K562 (cell line): Measurements from ENCODE around the gene PREP. TPM values are rescaled to one million over a fixed set of nuclear protein-coding genes. Genes with fewer than 3 reads are reported as not detected.
"Not testable (repeated sequence)": the region's sequence is repeated elsewhere in the genome, so short reads cannot be mapped to it uniquely, and the experiment has no call there.

Experiments used
- ATAC-seq: fragments of 200-7000 bp; cut with Tn5 transposase; 3 replicates; pipeline ENCODE4 v1.9.1; 2020; ENCODE audit warnings: moderate library complexity
- BruUV-seq: library from RNA; stranded (reverse); fragments of 400-500 nt; replicated peaks from 2 replicates; lab custom pipeline; 2021; lab: Mats Ljungman, UMichigan
- CTCF ChIA-PET: fragments of 300-600 bp; formaldehyde crosslinking; extraction: SDS; loops from one replicate; lab custom pipeline; 2021; ENCODE audit warnings: low intra/inter-chr PET ratio; lab: Yijun Ruan, JAX
- POLR2A ChIA-PET: fragments of 300-600, 350-650 bp; sonication (Branson Sonifier 250); formaldehyde crosslinking; extraction: SDS; loops from one replicate; lab custom pipeline; 2021; ENCODE audit warnings: antibody characterized with exemption, inconsistent platforms; lab: Yijun Ruan, JAX
- DNase-seq, 4 experiments: peaks; one replicate each; pipeline versions ENCODE4 v3.0.0 to v3.0.0-alpha.2; 2011 to 2018; ENCODE audit warnings: low spot score in 3 of 4, mixed read lengths in 3 of 4; ENCODE audit errors: extremely low read depth in 1 of 4
- FAIRE-seq: peaks from 2 replicates; lab custom pipeline; 2011; peaks lifted over from hg19 to GRCh38; lab: Jason Lieb, UNC
- H2AFZ ChIP-seq: 2 replicates; pipeline ENCODE4 v1.6.0; 2011; ENCODE audit warnings: low read depth, low read length, control low read depth, inconsistent platforms
- H3K27ac ChIP-seq: fragments of 200-600 bp; 3 replicates; pipeline ENCODE4 v1.8.0; 2011; ENCODE audit warnings: low read depth, mild to moderate bottlenecking, control low read depth, inconsistent platforms, low read length, moderate library complexity, mixed read lengths; ENCODE audit errors: extremely low read depth
- H3K27me3 ChIP-seq, 2 experiments: fragments of 300-600 bp in 1 of 2; 2 replicates in 1 of 2; 3 replicates in 1 of 2; pipeline versions ENCODE4 v1.6.0 to v1.8.0; 2011; ENCODE audit warnings: inconsistent platforms in 2 of 2, low read length in 2 of 2, mild to moderate bottlenecking in 1 of 2, mixed read lengths in 1 of 2, moderate library complexity in 1 of 2; ENCODE audit not compliant: control insufficient read depth in 2 of 2, insufficient read depth in 2 of 2
- H3K36me3 ChIP-seq: fragments of 300-600 bp; 3 replicates; pipeline ENCODE4 v1.8.0; 2011; ENCODE audit warnings: mild to moderate bottlenecking, low read length, inconsistent platforms; ENCODE audit not compliant: control insufficient read depth, insufficient read depth
- H3K4me1 ChIP-seq, 2 experiments: fragments of 200-600 bp in 1 of 2; replicated peaks in 1 of 2; 2 replicates in 1 of 2; 3 replicates in 1 of 2; pipeline versions ENCODE4 v1.5.1 to v1.8.0; 2011; ENCODE audit warnings: inconsistent platforms in 2 of 2, low read length in 2 of 2, mild to moderate bottlenecking in 1 of 2, mixed read lengths in 1 of 2, moderate library complexity in 1 of 2; ENCODE audit not compliant: control insufficient read depth in 2 of 2, insufficient read depth in 2 of 2
- H3K4me2 ChIP-seq: 2 replicates; pipeline ENCODE4 v1.6.1; 2011; ENCODE audit warnings: low read length, control low read depth, inconsistent platforms, mixed read lengths; ENCODE audit not compliant: insufficient read depth
- H3K4me3 ChIP-seq: fragments of 200-600 bp; sonication (generic), shearing (Covaris generic); 2 replicates; pipeline ENCODE4 v1.5.1; 2016; ENCODE audit warnings: control low read depth, inconsistent platforms
- H3K79me2 ChIP-seq: fragments of 200-600 bp; 3 replicates; pipeline ENCODE4 v1.8.0; 2011; ENCODE audit warnings: low read length, inconsistent platforms; ENCODE audit not compliant: control insufficient read depth, insufficient read depth
- H3K9ac ChIP-seq, 2 experiments: 2 replicates each; pipeline versions ENCODE4 v1.6.0 to v1.6.1; 2011; ENCODE audit warnings: low read depth in 2 of 2, low read length in 2 of 2, control low read depth in 1 of 2, inconsistent platforms in 1 of 2, mild to moderate bottlenecking in 1 of 2, mixed read lengths in 1 of 2; ENCODE audit not compliant: insufficient read depth in 1 of 2
- H3K9me1 ChIP-seq: one replicate; pipeline ENCODE4 v1.6.0; 2011; ENCODE audit warnings: inconsistent platforms, mild to moderate bottlenecking, low read length, moderate library complexity; ENCODE audit not compliant: control insufficient read depth, insufficient read depth
- H3K9me3 ChIP-seq: replicated peaks from 2 replicates; pipeline ENCODE4 v1.5.1; 2011; ENCODE audit warnings: low read depth, low read length, inconsistent platforms; ENCODE audit not compliant: control insufficient read depth, insufficient read depth
- H4K20me1 ChIP-seq: replicated peaks from 2 replicates; pipeline ENCODE4 v1.6.1; 2011; ENCODE audit warnings: low read length, inconsistent platforms, mixed read lengths; ENCODE audit not compliant: control insufficient read depth, insufficient read depth
- CBX1 ChIP-seq: sonication (generic); IDR thresholded peaks from 2 replicates; pipeline ENCODE4 v1.6.1; 2016; ENCODE audit warnings: antibody characterized with exemption, low read depth, mild to moderate bottlenecking
- CHD4 ChIP-seq: fragments of 200-600 bp; sonication (generic); IDR thresholded peaks from 3 replicates; pipeline ENCODE4 v1.6.1; 2012; ENCODE audit warnings: low read depth, mild to moderate bottlenecking, mixed read lengths, low read length, inconsistent platforms; ENCODE audit not compliant: insufficient read depth, insufficient replicate concordance, poor library complexity, severe bottlenecking
- EZH2 ChIP-seq: IDR thresholded peaks from 2 replicates; pipeline ENCODE4 v1.6.1; 2012; ENCODE audit warnings: low read depth, mild to moderate bottlenecking, inconsistent platforms, low read length, borderline replicate concordance
- FIP1L1 ChIP-seq: fragments of 200-400 bp; formaldehyde crosslinking; IDR thresholded peaks from 2 replicates; pipeline ENCODE4 v1.6.1; 2018; ENCODE audit warnings: mild to moderate bottlenecking, low read depth, low read length; ENCODE audit not compliant: poor library complexity, severe bottlenecking
- HMGN3 ChIP-seq: IDR thresholded peaks from 2 replicates; pipeline ENCODE4 v1.6.1; 2011; ENCODE audit warnings: borderline replicate concordance, low read depth, mild to moderate bottlenecking, mixed read lengths, low read length; ENCODE audit not compliant: insufficient read length; ENCODE audit errors: extremely low read depth
- NEUROD1 ChIP-seq: fragments of 150-350 bp; IDR thresholded peaks from 2 replicates; pipeline ENCODE4 v1.6.1; 2014; ENCODE audit warnings: borderline replicate concordance, low read length, low read depth; ENCODE audit not compliant: partially characterized antibody
- PHF20 ChIP-seq: fragments of 450-650 bp; IDR thresholded peaks from 2 replicates; pipeline ENCODE4 v1.6.1; 2018; ENCODE audit not compliant: partially characterized antibody
- POU5F1 ChIP-seq: fragments of 150-350 bp; IDR thresholded peaks from 2 replicates; pipeline ENCODE4 v1.6.1; 2014; ENCODE audit warnings: borderline replicate concordance, low read length, low read depth, mild to moderate bottlenecking; ENCODE audit not compliant: partially characterized antibody
- RNF2 ChIP-seq: sonication (generic); IDR thresholded peaks from 2 replicates; pipeline ENCODE4 v1.6.1; 2016
- ZKSCAN1 ChIP-seq: fragments of 150-350 bp; IDR thresholded peaks from 2 replicates; pipeline ENCODE4 v1.6.1; 2016; ENCODE audit warnings: low read depth, low read length
- WGBS: fragments of 100-300 bp; shearing (Covaris generic); methylation state at CpG from one replicate; pipeline ENCODE4 v1.1.6; 2016; ENCODE audit warnings: low coverage, mixed read lengths; ENCODE audit not compliant: insufficient coverage; ENCODE audit errors: missing lambda C conversion rate; 5-methylcytosine and 5-hydroxymethylcytosine counted together
- in situ Hi-C: fragments of 300-500 bp; cut with MboI; formaldehyde crosslinking; loops from 4 replicates; pipeline ENCODE4 v1.15.0; 2018; ENCODE audit warnings: inconsistent platforms, mixed read lengths
- intact Hi-C: fragments of 100-400 bp; cut with micrococcal nuclease; formaldehyde crosslinking; loops from 2 replicates; pipeline ENCODE4 v1.14.2; 2022
- polyA plus RNA-seq, 8 experiments: library from polyadenylated mRNA; depleted of rRNA in 4 of 8; stranded (reverse) in 5 of 8; unstranded in 3 of 8; fragments of >200 nt; fragmentation: Nextera tagmentation in 2 of 8; fragmentation: Illumina TruSeq in 1 of 8; extraction: Ambion mirVana in 2 of 8; extraction: Trizol in 1 of 8; gene quantifications; 2 replicates each; pipeline versions ENCODE4 v1.2.1 to v1.2.3, GENCODE V29; 2011 to 2014; ENCODE audit warnings: inconsistent platforms in 1 of 8, missing spikeins in 1 of 8
- total RNA-seq, 7 experiments: library from RNA; depleted of rRNA in 6 of 7; stranded (reverse); fragments of >200 nt in 6 of 7; fragmentation: Illumina TruSeq in 2 of 7; extraction: Trizol in 2 of 7; gene quantifications; 2 replicates each; pipeline versions ENCODE4 v1.2.1 to v1.2.3, GENCODE V29; 2011 to 2021; ENCODE audit warnings: low replicate concordance in 1 of 7
- TF ChIP-seq, protein P1 (sequence below): conservative IDR thresholded peaks from 2 replicates; pipeline ENCODE4 v1.6.1; 2011; ENCODE audit warnings: low read depth, mild to moderate bottlenecking, low read length; ENCODE audit not compliant: control insufficient read depth
- TF ChIP-seq, protein P2 (sequence below): IDR thresholded peaks from 3 replicates; pipeline ENCODE4 v1.6.1; 2011; ENCODE audit warnings: borderline replicate concordance, mild to moderate bottlenecking; ENCODE audit not compliant: insufficient read length, insufficient read depth

Gene PREP
- total and polyA plus RNA-seq, 9 of the 15 experiments (the other 6 are each of a cell fraction or from before 2014, with no cell fraction given): 14.1 to 60.8 (median 28.3) TPM

DNA sequence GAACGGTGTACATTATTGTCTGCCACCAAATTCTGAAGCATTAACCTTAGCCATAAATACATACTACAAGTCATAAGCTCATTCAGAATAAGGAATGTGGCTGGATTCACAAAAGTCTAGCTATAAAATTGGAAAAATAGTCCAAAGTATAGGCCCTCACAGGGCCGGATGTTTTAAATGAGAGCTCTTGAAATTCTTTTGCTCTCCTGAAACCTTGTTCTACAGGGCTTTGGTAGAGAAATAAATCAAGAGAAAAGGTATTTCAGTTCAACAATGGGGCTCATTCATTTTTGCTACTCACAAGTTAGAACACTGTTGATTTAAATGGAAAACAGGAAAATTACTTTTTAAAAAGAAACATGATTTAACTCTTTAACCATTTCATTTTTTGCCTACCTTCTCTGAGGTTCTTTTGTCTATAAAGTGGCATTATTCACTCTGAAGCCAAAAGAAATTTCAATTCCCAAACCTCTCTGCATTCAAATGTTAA is 58.0 kb downstream of the PREP start:
- no peaks in the 10 kb centered on the region for H3K79me2 ChIP-seq
- TF ChIP-seq PHF20 (no peak), CHD4 (no peak), EZH2 (no peak), RNF2 (no peak), NEUROD1 (no peak), CBX1 (no peak), ZKSCAN1 (no peak), HMGN3 (no peak), FIP1L1 (no peak), POU5F1 (no peak)
- TF ChIP-seq, protein P1, sequence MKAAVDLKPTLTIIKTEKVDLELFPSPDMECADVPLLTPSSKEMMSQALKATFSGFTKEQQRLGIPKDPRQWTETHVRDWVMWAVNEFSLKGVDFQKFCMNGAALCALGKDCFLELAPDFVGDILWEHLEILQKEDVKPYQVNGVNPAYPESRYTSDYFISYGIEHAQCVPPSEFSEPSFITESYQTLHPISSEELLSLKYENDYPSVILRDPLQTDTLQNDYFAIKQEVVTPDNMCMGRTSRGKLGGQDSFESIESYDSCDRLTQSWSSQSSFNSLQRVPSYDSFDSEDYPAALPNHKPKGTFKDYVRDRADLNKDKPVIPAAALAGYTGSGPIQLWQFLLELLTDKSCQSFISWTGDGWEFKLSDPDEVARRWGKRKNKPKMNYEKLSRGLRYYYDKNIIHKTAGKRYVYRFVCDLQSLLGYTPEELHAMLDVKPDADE: no peak
- TF ChIP-seq, protein P2, sequence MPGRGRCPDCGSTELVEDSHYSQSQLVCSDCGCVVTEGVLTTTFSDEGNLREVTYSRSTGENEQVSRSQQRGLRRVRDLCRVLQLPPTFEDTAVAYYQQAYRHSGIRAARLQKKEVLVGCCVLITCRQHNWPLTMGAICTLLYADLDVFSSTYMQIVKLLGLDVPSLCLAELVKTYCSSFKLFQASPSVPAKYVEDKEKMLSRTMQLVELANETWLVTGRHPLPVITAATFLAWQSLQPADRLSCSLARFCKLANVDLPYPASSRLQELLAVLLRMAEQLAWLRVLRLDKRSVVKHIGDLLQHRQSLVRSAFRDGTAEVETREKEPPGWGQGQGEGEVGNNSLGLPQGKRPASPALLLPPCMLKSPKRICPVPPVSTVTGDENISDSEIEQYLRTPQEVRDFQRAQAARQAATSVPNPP: no peak
- H3K4me3 ChIP-seq: no peak overlapping the region
- H3K36me3 ChIP-seq: peaks cover 32% of the 10 kb centered on the region; the same call in 1 of the 3 replicates
- DNase-seq: no peak
- no peaks in the 10 kb centered on the region for H4K20me1 ChIP-seq
- BruUV-seq: no TSS peak
- CTCF ChIA-PET: no interaction called here
- no peaks in the 10 kb centered on the region for H3K9me1 ChIP-seq
- in situ Hi-C loops (no loop called here), intact Hi-C loops (no loop called here)
- H3K27me3 ChIP-seq: no peaks in the 10 kb centered on the region
- no peak for FAIRE-seq
- no peak overlapping the region for H3K4me2 ChIP-seq
- ATAC-seq: no peak
- H3K27ac ChIP-seq: no peak overlapping the region
- POLR2A ChIA-PET: no interaction called here
- H3K9ac ChIP-seq: no peak overlapping the region
- no peaks in the 10 kb centered on the region for H3K9me3 ChIP-seq
- H3K4me1 ChIP-seq: no peaks in the 10 kb centered on the region
- WGBS: 87% methylated on average over 2 of the region's 2 CpGs
- no peak overlapping the region for H2AFZ ChIP-seq

GRCh38 chr6:105338350-105338983 is 64.4 kb downstream of the PREP start:
- peaks cover 14% of the 10 kb centered on the region; the same call in 2 of the 3 replicates for H3K36me3 ChIP-seq
- H3K27ac ChIP-seq, H3K9me3 ChIP-seq, H3K4me3 ChIP-seq, H2AFZ ChIP-seq, intact Hi-C loops, in situ Hi-C loops, H3K27me3 ChIP-seq, DNase-seq, ATAC-seq, H3K4me1 ChIP-seq, H4K20me1 ChIP-seq, H3K9ac ChIP-seq, H3K9me1 ChIP-seq, H3K4me2 ChIP-seq, BruUV-seq, CTCF ChIA-PET, H3K79me2 ChIP-seq, FAIRE-seq: not testable (repeated sequence)
- POLR2A ChIA-PET: interaction anchor here (1.0 kb wide), 1 partner anchor 16 kb away, joined by 3 read pairs; no protein-coding TSS in a partner anchor
- WGBS: 94% methylated on average over 18 of the region's 21 CpGs
